ENCODE measurements around the gene CYP2W1.

- TF ChIP-seq CTCF (tag by site-specific recombination; IDR thresholded peaks at IDR 0.05): no peak
- no peak for TF ChIP-seq ZIC2 (tag by site-specific recombination; IDR thresholded peaks at IDR 0.05)
- no peak for TF ChIP-seq REST (tag by site-specific recombination; IDR thresholded peaks at IDR 0.05)
- no peak for TF ChIP-seq YY1 (tag by site-specific recombination; IDR thresholded peaks at IDR 0.05)
- TF ChIP-seq REPIN1 (tag by site-specific recombination; IDR thresholded peaks at IDR 0.05; ENCODE audit: low read depth): no peak
- TF ChIP-seq FEZF1 (tag by site-specific recombination; IDR thresholded peaks at IDR 0.05): no peak
- TF ChIP-seq ZNF549 (tag by site-specific recombination; IDR thresholded peaks at IDR 0.05): no peak
- no peak for TF ChIP-seq ZNF701 (tag by site-specific recombination; IDR thresholded peaks at IDR 0.05)
- no peak for TF ChIP-seq ZNF10 (tag by site-specific recombination; IDR thresholded peaks at IDR 0.05)
- TF ChIP-seq SETDB1 (IDR thresholded peaks at IDR 0.05; ENCODE audit: insufficient read length, low read length): no peak
- TF ChIP-seq ZNF777 (tag by site-specific recombination; IDR thresholded peaks at IDR 0.05; ENCODE audit: borderline replicate concordance): no peak
These were observed 33.9 kb downstream of the CYP2W1 start for GRCh38 chr7:1016577-1017531.

Data from HEK293 (cell line).